GM19372 (cell line): Measurements from ENCODE around the gene NOP56.

Source experiments
- ATAC-seq: cut with Tn5 transposase; IDR thresholded peaks from one replicate; pipeline ENCODE4 v1.9.1; 2021; ENCODE audit warnings: mild to moderate bottlenecking, low read depth, moderate library complexity; ENCODE audit not compliant: unreplicated experiment

The NOP56 gene

GRCh38 chr20:2651772-2652723 lies at the start of gene NOP56:
NOP56 (plus strand) TSS chr20:2652632; CDS start chr20:2652661, 29 bp downstream.
- peak; percentile 79 for ATAC-seq

GRCh38 chr20:2602746-2603145 lies 49.7 kb upstream of the NOP56 start:
- ATAC-seq, result no peak

GRCh38 chr20:2603816-2604505 lies 48.5 kb upstream of the NOP56 start:
- no peak for ATAC-seq

- no peak for ATAC-seq
Measured at GRCh38 chr20:2604506-2604835, 48.0 kb upstream of the NOP56 start.

GRCh38 chr20:2606507-2607006 lies 45.9 kb upstream of the NOP56 start:
- ATAC-seq, result no peak

GRCh38 chr20:2610326-2610725 lies 42.1 kb upstream of the NOP56 start:
- no peak for ATAC-seq

GRCh38 chr20:2610941-2611720 lies 41.3 kb upstream of the NOP56 start:
- no peak for ATAC-seq

- ATAC-seq, result no peak
Measured at GRCh38 chr20:2612073-2612472, 40.4 kb upstream of the NOP56 start.

- ATAC-seq, result no peak
Measured at GRCh38 chr20:2616634-2617033, 35.8 kb upstream of the NOP56 start.

- peak; percentile 68 for ATAC-seq
Measured at GRCh38 chr20:2617099-2617714, 35.2 kb upstream of the NOP56 start.

- no peak for ATAC-seq
Measured at GRCh38 chr20:2618815-2619214, 33.6 kb upstream of the NOP56 start.

GRCh38 chr20:2619337-2619736 lies 33.1 kb upstream of the NOP56 start:
- ATAC-seq, result no peak

- ATAC-seq, result no peak
Measured at GRCh38 chr20:2619961-2620595, 32.4 kb upstream of the NOP56 start.

GRCh38 chr20:2624190-2624589 lies 28.2 kb upstream of the NOP56 start:
- no peak for ATAC-seq

GRCh38 chr20:2625062-2625461 lies 27.4 kb upstream of the NOP56 start:
- ATAC-seq, result no peak

- no peak for ATAC-seq
Measured at GRCh38 chr20:2626853-2627541, 25.4 kb upstream of the NOP56 start.

GRCh38 chr20:2631228-2631627 lies 21.2 kb upstream of the NOP56 start:
- no peak for ATAC-seq

- no peak for ATAC-seq
Measured at GRCh38 chr20:2633381-2633780, 19.1 kb upstream of the NOP56 start.

GRCh38 chr20:2637246-2637645 lies 15.2 kb upstream of the NOP56 start:
- ATAC-seq, result no peak
